Kidney glomerular epithelial cell (primary cell): ENCODE data around the gene LRRC8C.
A peak's percentile ranks its signal among the peaks of the same experiment; 100 is the strongest.

Experiments
- DNase-seq: peaks from one replicate; lab custom pipeline; 2025; lab: John Stamatoyannopoulos, UW

LRRC8C gene

GRCh38 chr1:89633800-89634625 is 1.1 kb downstream of the LRRC8C start:
- DNase-seq, result peak; percentile 18

- no peak for DNase-seq
Observed at GRCh38 chr1:89635825-89636815, 3.2 kb downstream of the LRRC8C start.

GRCh38 chr1:89637496-89637895 is 4.6 kb downstream of the LRRC8C start:
- DNase-seq, result no peak

GRCh38 chr1:89640440-89640839 is 7.5 kb downstream of the LRRC8C start:
- DNase-seq, result no peak

- no peak for DNase-seq
Observed at GRCh38 chr1:89641781-89642180, 8.9 kb downstream of the LRRC8C start.

- DNase-seq, result no peak
Observed at GRCh38 chr1:89643577-89643976, 10.7 kb downstream of the LRRC8C start.

GRCh38 chr1:89644119-89644814 is 11.3 kb downstream of the LRRC8C start:
- DNase-seq, result no peak

GRCh38 chr1:89646259-89646658 is 13.3 kb downstream of the LRRC8C start:
- no peak for DNase-seq

- DNase-seq, result no peak
Observed at GRCh38 chr1:89649783-89650182, 16.9 kb downstream of the LRRC8C start.

GRCh38 chr1:89652373-89652772 is 19.5 kb downstream of the LRRC8C start:
- DNase-seq, result no peak

- DNase-seq, result no peak
Observed at GRCh38 chr1:89657886-89658285, 25.0 kb downstream of the LRRC8C start.

- DNase-seq, result no peak
Observed at GRCh38 chr1:89659322-89660081, 26.6 kb downstream of the LRRC8C start.

- DNase-seq, result no peak
Observed at GRCh38 chr1:89660224-89661061, 27.5 kb downstream of the LRRC8C start.

- no peak for DNase-seq
Observed at GRCh38 chr1:89665941-89666340, 33.0 kb downstream of the LRRC8C start.

GRCh38 chr1:89666640-89667039 is 33.7 kb downstream of the LRRC8C start:
- no peak for DNase-seq

GRCh38 chr1:89667691-89668090 is 34.8 kb downstream of the LRRC8C start:
- DNase-seq, result no peak

- no peak for DNase-seq
Observed at GRCh38 chr1:89668961-89669360, 36.0 kb downstream of the LRRC8C start.

GRCh38 chr1:89669441-89669840 is 36.5 kb downstream of the LRRC8C start:
- no peak for DNase-seq

- DNase-seq, result no peak
Observed at GRCh38 chr1:89670163-89670562, 37.2 kb downstream of the LRRC8C start.

GRCh38 chr1:89670711-89671110 is 37.8 kb downstream of the LRRC8C start:
- no peak for DNase-seq
